ENCODE results near the gene CLDN4.

Gene CLDN4

DNA sequence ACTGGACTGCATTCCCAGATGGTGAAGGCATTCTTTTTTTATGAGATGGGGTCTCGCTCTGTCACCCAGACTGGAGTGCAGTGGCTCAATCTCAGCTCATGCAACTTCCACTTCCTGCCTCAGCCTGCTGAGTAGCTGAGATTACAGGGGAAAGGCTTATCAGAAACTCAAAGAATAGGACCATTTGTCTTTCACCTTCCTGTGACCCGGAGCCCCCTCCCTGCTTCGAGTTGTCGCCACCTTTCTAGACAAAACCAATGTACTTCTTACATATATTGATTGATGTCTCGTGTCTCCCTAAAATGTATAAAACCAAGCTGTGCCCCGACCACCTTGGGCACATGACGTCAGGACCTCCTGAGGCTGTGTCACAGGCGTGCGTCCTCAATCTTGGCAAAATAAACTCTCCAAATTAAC, 13.3 kb downstream of the CLDN4 start:
- DNase-seq: no peak

DNA sequence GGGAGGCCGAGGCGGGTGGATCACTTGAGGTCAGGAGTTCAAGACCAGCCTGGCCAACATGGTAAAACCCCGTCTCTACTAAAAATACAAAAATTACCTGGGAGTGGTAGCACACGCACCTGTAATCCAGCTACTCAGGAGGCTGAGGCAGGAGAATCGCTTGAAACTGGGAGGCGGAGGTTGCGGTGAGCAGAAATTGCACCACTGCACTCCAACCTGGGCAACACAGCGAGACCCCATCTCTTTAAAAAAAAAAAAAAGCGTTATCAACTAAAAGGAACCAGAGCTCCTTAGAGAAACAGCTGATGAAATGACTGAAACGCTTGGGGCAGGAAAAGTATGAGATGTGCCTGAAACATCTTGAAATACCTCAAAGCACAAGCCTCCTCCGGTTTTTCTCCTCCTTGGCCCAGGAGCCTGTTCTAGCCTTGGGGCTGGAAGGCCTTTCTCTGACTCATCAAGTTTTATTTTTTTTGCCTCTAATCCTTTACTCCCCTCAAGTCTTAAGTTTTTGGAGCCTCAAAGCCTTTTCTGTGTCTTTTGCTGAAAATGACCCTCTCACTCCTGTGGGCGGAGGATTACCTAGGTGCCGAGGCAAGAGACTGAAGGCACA, 14.2 kb downstream of the CLDN4 start:
- DNase-seq: no peak

DNA sequence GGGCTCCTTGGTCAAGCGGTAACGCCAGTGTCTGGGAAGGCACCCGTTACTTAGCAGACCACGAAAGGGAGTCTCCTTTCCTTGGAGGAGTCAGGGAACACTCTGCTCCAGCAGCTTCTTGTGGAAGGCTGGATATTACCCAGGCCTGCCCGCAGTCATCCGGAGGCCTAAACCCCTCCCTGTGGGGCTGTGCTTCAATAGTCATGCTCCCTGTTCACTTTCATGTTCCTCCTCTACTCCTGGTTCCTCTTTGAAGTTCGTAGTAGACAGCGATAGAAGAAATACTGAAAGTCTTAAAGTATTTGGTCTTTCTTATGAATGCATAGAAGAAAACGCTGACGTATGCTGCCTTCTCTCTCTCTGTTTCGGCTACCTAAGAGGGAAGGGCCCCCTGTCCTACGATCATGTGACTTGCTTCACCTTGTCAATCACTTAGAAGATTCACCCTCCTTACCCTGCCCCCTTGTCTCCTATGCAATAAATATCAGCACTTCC, 15.0 kb downstream of the CLDN4 start:
- DNase-seq: peak; percentile 88

DNA sequence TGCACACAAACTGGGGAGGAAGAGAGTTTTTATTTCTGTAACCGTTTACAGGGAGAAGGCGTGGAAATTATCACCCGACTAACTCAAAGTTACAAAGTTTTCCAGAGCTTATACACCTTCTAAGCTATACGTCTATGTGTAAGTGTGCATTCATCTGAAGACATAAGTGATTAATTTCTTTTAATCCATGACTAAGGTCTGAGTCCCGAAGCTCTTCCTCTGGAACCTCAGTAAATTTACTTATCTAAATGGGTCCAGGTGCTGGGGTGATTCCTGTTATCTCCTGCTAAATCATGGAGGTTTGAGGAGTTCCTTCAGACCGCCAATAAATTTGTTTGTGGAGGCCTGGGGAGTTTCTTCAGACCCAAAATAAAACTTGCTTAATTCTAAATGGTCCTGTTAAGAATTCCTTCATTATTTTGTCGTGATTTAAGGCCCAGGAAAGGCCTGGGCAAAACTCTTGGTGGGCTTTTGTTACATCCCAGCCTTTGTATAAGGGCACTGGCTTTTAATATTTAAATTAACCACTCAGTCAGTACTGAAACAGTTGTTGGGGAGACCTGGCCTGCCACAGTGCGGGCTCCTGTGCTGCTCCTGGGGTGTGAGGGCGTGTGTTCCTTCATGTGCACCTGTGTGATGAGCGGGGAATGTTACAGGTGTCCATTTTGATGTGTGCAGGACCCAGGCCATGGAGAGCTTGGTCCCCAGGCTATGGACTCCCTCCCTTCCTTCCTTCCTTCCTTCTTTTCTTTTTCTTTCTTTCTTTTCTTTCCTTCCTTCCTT, 17.3 kb downstream of the CLDN4 start:
- DNase-seq: no peak

DNA sequence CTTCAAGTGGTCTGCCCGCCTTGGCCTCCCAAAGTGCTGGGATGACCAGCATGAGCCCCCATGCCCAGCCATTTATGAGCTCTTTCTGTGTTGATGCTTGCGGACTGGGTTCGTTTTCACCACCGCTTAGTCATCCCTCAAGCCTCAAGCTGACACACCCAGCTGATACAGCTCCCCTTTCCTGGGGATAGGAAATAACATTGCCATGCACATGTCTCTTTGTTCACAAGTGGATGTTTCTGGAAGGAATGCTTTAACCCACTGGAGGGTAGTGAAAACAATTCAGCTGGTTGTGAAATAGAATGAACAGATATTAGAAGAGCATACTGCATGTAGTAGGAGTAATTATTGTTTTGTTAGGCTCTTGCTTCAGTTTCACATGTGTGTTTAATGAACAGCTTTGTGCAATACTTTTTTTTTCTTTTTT, 20.0 kb downstream of the CLDN4 start:
- DNase-seq: peak; percentile 82

DNA sequence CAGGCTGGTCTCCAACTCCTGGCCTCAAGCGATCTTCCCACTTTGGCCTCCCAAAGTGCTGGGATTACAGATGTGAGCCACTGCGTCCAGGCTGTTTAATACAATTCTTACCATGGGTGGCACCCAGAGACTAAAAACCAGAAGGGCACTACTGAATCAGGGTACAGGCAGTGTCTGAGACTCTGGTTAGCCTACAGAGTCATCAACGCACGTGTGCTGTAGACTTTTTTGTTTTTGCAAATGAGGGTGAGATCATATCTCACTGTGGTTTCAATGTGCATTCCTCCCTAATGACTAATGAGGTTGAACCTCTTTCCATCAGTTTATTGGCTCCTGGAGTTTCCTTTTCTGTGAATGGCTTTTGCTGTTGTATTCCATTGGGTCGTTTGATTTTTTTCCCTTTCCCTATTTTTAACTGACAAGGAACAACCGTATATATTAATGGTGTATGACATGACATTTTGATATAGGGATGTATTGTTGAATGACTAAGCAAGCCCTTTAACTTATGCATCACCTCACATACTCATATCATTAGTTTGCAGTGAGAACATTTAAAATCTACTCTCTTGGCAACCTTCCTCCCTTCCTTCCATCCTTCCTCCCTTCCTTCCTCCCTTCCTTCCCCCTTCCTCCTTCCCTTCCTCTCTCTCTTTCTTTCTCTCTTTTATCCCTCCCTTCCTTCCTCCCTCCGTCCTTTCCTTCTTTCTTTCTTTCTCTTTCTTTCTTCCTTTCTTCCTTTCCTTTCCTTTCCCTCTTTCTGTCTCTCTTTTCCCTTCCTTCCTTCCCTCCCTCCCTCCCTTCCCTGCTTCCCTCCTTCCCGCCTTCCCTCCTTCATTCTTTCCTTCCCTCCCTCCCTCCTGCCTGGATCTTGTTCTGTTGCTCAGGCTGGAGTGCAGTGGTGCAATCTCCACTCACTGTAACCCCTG, 20.9 kb downstream of the CLDN4 start:
- peak; percentile 82 for DNase-seq

DNA sequence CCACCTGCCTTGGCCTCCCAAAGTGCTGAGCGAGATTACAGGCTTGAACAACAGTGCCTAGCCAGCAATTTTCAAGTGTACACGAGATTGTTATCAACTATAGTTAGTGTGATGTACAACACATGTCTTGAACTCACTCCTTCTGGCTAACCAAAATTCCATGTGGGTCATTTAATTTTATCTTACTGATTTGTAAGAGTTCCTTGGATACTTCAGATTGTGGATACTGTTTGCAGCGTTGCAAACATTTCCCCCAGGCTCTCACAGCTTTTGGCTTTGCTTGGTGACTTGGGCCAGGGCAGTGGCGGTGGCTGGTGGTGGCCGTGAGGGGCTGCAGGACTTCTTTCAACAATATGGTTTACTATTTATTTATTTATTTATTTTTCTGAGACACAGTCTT, 21.7 kb downstream of the CLDN4 start:
- DNase-seq: no peak

DNA sequence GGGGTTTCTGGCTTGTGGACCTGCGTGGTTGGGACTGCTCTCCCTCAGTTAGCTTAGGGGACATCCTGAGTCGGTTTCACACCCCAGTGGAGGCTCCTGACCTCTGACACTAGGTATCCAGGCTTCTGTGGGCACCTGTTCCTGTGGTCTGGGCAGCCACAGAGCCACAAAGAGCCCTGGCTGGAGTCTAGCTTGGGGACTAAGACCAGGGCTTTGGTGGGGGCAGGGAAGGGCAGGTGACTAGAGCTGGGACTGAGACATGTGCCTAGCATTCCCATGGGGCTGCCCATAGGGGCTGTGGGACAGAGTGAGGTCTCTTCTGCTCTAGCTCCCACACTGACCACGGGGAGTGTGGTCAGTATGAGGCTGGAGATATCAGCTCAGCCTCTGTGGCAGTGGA, 26.1 kb downstream of the CLDN4 start:
- DNase-seq: no peak

DNA sequence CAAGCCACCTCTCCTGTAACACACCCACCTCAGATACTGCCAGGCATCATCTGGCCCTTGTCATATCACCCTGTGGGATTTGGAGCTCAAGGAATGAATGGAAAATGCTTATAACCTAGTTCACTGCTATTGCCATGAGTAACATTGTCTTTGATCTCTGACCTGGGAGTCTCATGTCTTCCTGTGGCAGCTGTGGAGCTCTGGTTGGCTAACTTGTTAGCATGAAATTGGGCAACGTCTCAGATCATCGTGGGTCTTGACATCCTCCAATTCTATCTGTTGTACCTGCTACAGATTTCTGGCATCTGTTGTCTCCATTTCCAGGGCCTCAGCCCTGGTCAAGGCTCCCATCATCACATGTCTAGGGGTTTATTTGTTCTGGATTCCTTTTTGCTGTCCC, 28.0 kb downstream of the CLDN4 start:
- no peak for DNase-seq

DNA sequence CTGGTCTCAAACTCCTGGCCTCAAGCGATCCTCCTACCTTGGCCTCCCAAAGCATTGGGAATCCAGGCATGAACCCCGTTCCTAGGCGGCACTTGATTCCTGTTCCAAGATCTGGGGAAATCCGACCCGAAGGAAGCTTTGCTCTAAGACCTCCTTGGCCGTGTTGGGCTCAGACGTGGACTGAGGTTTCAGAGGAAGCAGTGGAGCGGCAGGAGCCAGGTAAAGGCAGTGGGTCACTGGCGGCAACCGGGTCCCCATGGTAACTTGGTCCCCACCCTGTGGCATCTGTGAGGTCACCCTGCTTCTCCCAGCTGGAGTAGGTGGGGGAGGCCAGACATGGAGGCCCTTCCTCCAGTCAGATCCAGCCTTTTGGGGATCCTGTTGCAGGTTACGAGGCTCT, 30.1 kb downstream of the CLDN4 start, which contains the start of gene TMEM270:
Gene TMEM270 (plus strand): TSS at position 301 of the 400 bp plus-strand sequence. CDS start 36 bp downstream, at position 337.
- no peak for DNase-seq

DNA sequence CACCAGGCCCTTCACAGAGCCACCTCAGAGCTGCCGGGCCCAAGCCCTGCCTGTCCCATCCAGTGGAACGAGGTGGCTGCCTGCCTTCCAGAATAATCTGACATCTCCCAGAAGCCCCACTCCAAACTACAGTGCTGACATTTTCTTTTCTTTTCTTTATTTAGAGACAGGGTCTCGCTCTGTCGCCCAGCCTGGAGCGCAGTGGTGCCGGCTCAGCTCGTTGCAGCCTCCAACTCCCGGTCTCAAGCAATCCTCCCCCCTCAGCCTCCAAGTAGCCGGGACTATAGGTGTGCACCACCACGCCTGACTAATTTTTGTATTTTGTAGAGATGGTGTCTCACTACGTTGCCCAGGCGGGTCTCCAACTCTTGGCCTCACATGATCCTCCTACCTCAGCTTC, 30.5 kb downstream of the CLDN4 start:
- DNase-seq: no peak

DNA sequence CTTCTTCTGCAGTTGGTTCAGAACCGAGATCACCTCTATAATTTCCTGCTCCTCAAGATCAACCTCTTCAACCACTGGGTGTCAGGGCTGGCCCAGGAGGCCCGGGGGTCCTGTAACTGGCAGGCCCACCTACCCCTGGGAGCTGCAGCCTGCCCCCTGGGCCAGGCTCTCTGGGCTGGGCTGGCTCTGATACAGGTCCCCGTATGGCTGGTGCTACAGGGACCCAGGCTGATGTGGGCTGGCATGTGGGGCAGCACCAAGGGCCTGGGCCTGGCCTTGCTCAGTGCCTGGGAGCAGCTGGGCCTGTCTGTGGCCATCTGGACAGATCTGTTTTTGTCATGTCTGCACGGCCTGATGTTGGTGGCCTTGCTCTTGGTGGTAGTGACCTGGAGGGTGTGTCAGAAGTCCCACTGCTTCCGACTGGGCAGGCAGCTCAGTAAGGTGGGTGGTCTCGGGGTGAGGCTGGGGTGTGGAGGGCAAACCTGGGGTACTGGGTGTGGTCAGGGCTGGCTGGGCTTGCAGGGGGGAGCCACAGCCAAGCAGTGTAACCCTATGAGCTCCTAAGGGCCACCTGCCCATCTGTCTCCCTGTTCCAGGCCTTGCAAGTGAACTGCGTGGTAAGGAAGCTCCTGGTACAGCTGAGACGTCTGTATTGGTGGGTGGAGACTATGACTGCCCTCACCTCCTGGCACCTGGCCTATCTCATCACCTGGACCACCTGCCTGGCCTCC, 34.4 kb downstream of the CLDN4 start:
- no peak for DNase-seq

DNA sequence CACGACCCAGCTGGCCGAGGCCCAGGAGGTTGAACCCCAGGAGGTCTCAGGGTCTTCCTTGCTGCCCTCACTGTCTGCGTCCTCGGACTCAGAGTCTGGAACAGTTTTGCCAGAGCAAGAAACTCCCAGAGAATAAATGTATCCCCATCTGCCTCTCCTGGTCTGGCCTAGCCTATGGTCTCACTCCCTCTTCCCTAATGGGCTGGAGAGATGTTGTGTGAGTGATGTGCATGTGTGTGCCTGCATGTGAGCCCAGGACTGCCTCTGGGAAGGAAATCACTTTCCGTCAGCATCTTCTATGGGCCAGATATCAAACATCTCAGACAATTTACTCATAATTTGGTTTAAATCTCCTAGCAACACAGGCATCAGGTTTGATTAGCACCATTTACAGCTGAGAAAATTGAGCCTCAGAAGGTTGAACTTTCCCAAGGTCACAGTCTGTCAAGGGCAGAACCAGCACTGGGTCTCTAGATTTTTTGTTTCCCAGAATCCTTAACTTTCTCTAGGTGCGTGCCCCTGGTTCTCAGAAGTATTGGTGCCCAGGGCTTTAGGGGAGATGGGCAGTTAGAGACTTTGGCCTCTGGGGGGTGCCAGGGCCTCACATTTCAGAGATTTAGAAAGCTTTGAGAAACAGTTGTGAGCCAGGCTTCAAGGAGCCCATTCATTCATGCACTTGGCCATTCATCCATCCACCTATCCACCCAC, 35.1 kb downstream of the CLDN4 start:
- DNase-seq: peak; percentile 73

DNA sequence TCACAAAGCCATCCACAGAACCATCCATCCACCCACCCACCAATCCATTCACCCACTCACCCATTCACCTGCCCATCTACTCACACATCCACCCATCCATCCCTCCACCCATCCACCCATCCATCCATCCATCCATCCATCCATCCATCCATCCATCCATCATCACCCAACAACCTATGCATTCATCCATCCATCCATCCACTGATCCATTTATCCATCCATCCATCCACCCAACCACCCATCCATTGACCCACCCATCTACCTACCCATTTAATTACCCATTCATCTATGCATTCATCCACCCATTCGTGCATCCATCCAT, 35.6 kb downstream of the CLDN4 start:
- no peak for DNase-seq

DNA sequence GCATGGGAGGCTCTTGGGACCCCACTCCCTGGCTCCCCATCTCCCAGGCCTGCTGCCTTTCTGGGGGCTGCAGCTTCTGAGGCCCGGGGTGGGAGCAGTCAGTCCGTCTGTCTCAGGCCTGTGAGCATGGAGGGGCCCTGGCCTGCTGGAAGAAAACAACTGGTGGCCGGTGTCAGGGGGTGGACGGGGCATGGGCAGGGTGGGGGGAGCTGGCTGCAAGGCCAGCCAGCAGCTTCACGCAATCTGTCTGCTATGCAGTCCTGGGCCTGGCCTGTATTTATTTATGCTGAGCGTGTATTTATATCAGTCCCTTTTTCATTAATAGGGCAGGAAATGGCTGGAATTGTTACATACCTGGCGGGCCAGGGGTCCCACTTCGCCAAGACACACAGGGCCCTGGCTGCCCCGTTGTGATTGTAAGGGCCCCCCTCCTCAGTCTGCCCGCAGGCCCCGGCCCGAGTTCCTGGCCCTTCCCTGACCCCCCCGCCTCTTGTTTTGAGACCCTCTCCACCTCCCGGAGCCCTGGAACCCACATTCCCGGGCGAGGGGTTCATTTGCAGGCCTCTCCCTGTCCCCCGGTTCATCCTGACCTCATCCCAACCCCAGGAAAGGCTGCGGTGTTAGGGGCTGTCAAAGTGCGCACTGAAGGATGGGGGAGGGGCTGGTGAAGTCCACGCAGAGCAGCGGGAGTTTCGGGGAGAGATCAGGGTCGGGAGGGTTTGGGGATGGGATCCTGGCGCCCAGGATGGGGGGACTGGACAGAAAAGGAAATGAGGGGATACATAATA, 38.4 kb downstream of the CLDN4 start:
- DNase-seq: no peak

DNA sequence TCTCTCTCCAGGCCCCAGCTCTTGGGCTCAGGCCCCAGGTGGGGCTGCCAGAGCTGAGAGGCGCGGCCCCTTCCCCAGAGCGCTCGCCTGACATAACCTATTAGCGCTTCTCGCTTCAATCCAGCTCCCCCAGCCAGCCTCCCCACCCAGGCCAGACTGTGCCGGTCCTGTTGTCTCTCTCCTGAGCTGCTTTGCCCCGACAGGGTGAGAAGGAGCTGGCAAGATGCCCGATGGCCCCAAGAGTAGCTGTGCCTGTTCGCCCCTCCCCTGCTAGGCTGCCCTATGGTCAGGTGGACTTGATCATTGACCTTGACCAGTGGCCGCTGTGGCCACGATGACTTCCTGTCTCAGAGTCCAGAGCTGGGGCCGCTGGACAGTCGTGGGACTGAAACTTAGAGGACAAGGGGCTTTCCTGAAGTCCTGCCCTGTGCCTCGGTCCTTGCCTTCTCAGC, 39.3 kb downstream of the CLDN4 start:
- DNase-seq: no peak

DNA sequence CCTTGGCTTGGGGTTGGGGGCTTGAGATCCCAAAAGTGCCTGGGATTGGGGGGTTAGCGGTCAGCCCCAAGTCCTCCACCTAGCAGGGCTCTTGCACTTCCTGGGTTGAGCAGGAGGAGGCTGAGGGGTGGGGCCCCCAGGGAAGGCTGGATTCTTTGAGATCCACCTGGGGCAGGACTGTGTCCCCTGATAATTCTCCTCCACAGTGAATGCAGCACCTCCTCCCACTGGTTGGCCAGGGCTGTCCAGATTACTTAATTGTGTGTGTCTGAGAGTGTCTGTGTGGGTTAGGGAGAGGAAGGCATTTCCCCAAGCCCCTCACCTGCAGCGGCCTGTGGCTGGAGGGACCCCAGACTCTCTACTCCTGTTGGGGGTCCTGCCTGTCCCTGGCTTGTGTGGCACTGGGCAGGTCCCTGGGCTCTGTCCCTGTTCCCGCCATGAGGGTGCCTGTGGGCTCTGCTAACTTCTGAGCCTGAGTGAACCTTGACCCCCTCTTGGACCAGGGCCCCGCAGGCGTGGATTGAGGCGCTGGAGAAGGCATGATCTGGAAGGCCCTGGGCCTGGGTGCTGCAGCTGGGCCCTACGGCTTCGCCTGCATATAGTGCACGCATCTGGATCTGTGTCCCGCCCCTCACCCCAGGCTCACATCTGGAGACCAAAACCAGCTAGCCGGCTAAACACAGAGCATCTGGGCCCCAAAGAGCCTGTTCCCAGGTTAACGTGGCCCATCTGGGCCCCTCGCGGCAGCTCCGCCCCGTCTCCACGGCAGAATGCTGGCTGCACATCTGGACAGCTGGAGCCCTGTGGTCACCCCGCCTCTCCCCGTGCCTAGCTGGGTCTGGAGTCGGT, 40.6 kb downstream of the CLDN4 start:
- DNase-seq: no peak

DNA sequence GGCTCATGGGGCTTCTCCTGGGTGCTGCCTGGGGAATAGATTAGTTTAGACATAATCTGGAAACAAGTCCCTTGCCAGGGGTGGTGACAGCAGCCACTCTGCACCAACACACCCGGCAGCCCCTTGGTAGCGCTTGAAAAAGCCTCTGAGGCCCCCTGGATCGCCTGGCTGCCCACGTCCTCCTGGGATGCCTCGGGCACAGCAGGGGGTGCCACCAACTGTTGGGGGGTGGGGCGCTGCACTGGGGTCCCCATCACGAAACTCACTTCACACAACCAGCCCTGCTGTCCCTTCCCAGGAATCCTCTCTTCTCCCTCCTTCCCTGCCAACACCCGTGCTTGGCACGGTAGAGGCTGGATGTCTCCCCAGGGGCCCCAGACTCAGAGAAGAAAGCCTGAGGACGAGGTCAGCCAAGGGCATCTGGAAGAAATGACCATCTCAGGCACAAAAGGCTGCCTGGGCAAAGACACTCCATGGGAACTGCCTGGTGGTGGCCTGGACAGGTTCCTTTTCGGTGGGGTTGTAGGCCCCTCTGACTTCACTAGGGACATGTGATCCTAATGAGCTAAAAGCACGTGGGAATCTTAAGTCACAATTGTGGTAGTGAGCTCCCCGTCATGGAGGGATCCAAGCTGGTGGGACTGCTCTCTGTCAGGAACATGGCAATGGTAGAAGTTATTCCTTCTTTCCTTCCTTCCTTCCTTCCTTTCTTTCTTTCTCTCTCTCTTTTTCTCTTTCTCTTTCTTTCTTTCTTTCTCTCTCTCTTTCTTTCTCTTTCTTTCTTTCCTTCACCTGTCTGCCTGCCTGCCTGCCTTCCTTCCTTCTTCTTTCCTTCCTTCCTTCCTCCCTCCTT, 41.5 kb downstream of the CLDN4 start:
- no peak for DNase-seq

DNA sequence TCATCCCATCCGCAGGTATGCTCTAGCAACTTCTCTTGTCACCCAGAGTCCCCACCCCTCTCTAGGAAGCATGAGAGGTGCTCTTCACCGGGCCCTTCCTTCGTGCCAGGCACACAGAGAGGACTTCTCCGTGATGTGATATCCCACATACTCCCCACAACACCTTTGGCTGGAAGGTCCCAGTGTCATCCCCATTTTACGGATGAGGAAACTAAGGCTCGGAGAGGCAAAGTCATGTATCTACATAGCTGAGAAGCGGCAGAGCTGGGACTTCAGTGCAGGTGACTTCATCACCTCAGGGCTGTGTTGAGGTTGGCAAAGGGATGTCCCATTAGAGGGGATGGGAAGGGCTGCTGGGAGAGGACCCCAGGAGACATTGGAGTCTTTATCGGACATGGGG, 45.6 kb downstream of the CLDN4 start:
- DNase-seq: no peak

All from suppressor macrophage treated with lipopolysaccharide for 4 hours (primary cell).